GM19239 (cell line): ENCODE data around the gene SSTR4.

Experiments used
- DNase-seq: peaks from one replicate; pipeline ENCODE4 v3.0.0; 2011; ENCODE audit warnings: low spot score; ENCODE audit not compliant: insufficient read length
- FAIRE-seq: peaks from 2 replicates; lab custom pipeline; 2011; peaks lifted over from hg19 to GRCh38; lab: Jason Lieb, UNC

The SSTR4 gene

DNA sequence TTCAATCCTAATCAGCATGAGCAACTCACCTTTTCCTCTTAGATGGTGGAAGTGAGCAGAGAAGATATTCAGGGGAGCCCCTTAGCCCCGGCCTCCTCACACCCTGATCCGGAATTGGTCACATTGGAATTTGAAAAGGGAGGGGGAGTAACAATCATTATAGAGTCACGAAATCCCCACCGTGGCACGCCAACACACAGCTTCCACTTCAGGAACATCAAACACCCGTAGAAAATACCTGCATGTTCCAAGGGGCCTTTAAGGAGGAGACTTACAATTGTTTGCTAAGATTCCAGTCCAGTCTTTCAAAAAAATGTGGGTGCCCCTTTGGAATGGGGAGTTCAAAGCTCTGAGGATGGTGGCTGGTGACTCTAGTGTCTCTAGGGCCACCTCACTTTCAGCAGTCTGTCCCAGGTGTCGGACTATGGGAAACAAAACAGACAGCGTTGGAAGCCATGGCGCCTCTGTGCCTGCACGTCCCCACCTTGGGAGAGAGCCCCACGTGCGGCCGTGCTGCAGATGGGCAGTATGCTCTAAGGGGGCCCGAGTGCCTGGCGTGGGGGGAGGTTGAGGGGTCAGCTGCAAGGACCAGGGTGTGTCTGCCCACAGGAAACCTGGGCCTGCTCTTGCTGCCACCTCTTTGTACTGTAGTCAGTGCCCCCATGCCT is 48.6 kb downstream of the SSTR4 start:
- FAIRE-seq (no peak), DNase-seq (no peak)

DNA sequence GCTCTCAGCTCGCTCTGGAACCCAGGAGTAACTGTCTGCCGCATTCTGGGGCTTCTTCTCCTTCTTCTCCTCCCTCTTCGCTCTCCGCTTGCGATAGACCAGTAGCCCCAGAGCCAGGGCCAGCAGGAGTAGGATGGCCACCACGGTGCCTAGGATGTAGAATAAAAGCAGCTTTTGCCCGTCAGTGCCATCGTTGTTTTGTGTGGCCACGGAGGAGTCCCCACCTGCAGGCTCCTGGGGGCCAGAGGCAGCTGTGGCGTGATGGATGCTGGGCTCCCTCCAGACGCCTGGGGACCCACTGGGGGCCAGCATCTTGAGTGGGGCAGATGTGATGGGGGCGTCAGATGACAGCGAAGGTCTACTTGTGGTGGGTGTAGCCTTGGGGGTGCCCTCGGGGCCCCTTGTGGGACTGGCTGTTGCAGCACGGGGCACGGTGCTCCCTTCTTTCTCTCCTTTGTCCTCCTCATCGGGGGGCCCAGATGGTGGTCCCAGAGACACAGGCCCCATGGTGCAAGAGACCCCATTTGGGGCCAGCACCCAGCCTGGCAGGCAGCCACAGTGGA is 49.3 kb downstream of the SSTR4 start:
- DNase-seq (no peak), FAIRE-seq (no peak)

DNA sequence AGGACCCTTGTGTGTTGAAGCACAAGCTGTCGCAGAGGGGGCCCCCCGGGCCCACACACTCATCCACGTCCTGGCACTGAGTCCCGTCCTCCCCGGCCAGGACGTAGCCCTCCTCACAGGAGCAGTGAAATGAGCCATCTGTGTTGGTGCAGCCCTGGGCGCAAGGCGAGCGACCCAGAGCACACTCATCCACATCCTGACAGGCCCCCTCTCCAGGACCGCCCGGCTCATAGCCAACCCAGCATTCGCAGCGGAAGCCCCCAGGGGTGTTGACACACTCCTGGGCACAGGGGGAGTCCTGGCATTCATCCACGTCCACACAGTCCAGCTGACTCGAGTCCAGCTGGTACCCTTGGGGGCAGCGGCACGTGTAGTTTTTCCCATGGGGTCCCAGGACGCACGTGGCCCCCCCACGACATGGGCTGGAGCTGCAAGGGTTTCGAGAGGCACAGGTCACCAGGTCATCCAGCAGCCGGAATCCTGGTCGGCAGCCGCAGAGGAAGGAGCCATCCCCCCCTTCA is 49.8 kb downstream of the SSTR4 start:
- FAIRE-seq (no peak), DNase-seq (no peak)

DNA sequence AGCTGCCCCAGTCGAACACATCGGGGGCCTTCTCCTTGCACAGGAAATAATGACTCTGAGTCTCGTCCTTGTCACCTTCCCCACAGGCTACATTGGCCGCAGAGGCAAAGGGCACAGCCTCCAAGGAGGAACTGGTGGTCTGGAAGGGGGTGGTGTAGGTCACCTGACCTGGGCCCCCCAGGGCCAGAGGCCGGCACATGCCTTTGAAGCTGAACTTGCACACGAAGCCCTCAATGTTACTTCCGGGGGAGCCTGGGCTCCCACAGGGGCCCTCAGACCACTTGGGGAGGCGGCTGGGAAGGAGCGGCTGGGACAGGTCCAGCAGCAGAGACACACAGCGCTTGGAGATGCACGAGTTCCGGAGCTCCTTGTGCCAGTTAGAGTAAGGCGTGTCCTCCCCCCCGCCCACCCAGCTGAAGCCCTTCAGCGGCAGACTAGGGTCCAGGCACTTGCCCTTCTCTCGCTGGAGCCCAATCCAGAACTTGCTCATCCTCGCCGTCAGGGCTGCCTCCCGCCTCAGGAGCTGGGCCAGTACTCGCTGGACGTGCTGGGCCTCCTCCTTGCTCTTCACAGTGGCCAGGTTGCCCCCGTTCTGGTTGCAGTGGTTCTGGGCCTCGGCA is 50.4 kb downstream of the SSTR4 start:
- FAIRE-seq (no peak), DNase-seq (no peak)

DNA sequence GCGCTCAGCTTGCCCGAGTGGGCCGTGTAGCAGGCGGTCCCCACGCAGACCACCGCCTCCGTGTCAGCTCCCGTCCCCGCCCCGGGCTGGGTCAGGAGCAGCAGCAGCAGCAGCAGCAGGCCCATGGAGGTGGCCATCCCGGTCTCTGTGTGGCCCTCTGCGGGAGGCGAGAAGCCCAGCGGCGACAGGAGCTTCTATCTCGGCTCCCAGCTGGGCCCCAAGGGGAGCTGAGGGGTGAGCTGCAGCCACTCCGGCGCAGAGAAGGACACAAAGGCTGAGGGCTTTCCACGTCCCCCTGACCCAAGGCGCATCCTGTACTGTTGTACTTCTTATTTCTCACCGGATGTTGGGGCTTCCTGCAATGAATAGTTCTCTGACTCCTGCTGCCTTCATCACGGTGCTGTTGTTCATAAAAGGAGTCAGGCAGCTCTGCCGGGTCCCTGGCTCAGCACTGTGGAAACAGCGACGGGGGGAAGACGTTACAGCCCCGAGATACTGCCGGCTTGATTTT is 51.0 kb downstream of the SSTR4 start, which contains the start of gene CD93:
Gene CD93 (minus strand): TSS at position 269 of the 511 bp plus-strand sequence. CDS start 132 bp downstream, at position 137.
- FAIRE-seq, result no peak
- no peak for DNase-seq

DNA sequence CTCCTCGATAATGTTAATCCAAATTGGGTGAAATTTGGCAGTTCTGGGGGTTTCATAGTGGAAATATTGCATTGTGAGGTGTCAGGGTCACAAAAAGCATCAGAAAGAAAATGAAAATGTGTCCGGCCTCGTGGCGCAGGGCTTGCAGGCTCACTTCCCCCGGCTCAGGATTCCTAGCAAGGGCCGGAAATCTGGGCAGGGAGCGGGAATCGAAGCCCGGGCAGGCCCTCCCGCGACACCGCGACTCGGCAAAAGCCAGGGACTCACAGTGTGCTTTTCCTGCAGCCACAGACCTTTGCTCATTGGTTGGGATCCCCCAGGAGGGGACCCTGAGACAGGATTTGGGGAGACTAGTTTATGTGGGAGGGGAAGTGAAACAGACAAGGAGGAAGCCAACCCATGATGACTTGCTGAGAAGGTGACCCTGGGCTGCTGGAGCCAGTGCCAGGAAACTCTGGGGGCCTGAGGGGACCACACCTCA is 51.9 kb downstream of the SSTR4 start:
- FAIRE-seq, result no peak
- DNase-seq, result no peak

DNA sequence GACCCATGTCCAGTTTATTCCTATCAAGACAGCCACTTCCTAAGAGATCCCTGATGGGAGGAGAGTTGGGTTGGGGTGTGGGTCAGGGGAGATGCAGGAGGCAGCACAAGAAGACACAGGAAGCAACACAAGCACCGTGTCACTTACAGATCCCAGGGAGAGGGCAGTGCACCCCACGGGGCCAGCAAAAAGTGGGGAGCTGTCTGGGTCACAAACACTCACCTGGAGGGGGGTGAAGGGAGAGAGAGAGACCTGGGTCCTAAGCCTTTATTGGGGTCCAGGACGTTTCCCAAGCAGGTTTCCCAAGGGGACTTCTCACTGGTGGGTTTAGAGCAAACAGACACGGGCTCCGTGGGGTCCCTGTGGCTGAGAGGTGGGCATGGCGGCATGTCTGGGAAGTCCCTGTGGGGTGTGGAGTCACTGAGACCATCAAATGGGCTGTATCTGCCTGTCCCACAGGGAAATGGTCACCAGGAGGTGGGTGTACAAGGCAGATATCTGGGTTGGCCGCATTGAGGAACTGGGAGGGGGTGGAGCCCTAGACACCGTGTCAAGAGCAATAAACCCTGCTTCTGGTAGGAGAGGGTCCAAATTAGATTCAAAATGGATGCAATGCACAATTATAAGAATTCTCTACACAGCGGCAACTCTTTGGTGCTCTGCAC is 52.6 kb downstream of the SSTR4 start:
- DNase-seq (no peak), FAIRE-seq (no peak)
